Mesendoderm (in vitro differentiated cells): Measurements from ENCODE around the gene DDI2.

Experiments used
- DNase-seq: peaks from one replicate; pipeline ENCODE4 v3.0.0; 2013
- H2AK5ac ChIP-seq: 2 replicates; pipeline ENCODE4 v1.6.1; 2013; ENCODE audit warnings: low read length, inconsistent platforms
- H2BK120ac ChIP-seq: 2 replicates; pipeline ENCODE4 v1.6.1; 2013; ENCODE audit warnings: low read depth, mild to moderate bottlenecking, low read length, moderate library complexity, mixed read lengths
- H2BK15ac ChIP-seq: replicated peaks from 2 replicates; pipeline ENCODE4 v1.6.1; 2013; ENCODE audit warnings: low read depth, mild to moderate bottlenecking, moderate library complexity
- H2BK5ac ChIP-seq: 2 replicates; pipeline ENCODE4 v1.6.1; 2013; ENCODE audit warnings: low read length, inconsistent platforms
- H3K18ac ChIP-seq: 2 replicates; pipeline ENCODE4 v1.6.1; 2013; ENCODE audit warnings: mild to moderate bottlenecking, low read length, mixed read lengths
- H3K23ac ChIP-seq: one replicate; pipeline ENCODE4 v1.6.1; 2013; ENCODE audit warnings: low read length
- H3K27ac ChIP-seq: 2 replicates; pipeline ENCODE4 v1.5.1; 2013; ENCODE audit warnings: low read depth, mild to moderate bottlenecking, inconsistent platforms, low read length, moderate library complexity
- H3K27me3 ChIP-seq: 2 replicates; pipeline ENCODE4 v1.6.1; 2013; ENCODE audit warnings: low read length, control low read depth, mild to moderate bottlenecking, inconsistent platforms; ENCODE audit not compliant: insufficient read depth, poor library complexity
- H3K36me3 ChIP-seq: 2 replicates; pipeline ENCODE4 v1.6.1; 2013; ENCODE audit warnings: low read length, inconsistent platforms; ENCODE audit not compliant: control insufficient read depth, insufficient read depth
- H3K4ac ChIP-seq: one replicate; pipeline ENCODE4 v1.6.1; 2013; ENCODE audit warnings: low read depth, mild to moderate bottlenecking, low read length, moderate library complexity
- H3K4me1 ChIP-seq: 2 replicates; pipeline ENCODE4 v1.6.1; 2013; ENCODE audit warnings: low read depth, low read length, inconsistent platforms; ENCODE audit not compliant: control insufficient read depth
- H3K4me2 ChIP-seq: 2 replicates; pipeline ENCODE4 v1.6.1; 2013; ENCODE audit warnings: low read length
- H3K4me3 ChIP-seq: 2 replicates; pipeline ENCODE4 v1.5.1; 2013; ENCODE audit warnings: mild to moderate bottlenecking, low read length
- H3K56ac ChIP-seq: one replicate; pipeline ENCODE4 v1.6.1; 2013; ENCODE audit warnings: low read length
- H3K79me1 ChIP-seq: 2 replicates; pipeline ENCODE4 v1.6.1; 2013; ENCODE audit warnings: low read length, inconsistent platforms
- H3K79me2 ChIP-seq: 2 replicates; pipeline ENCODE4 v1.6.1; 2013; ENCODE audit warnings: mild to moderate bottlenecking, low read length; ENCODE audit not compliant: control insufficient read depth, insufficient read depth
- H3K9ac ChIP-seq: 2 replicates; pipeline ENCODE4 v1.6.1; 2013; ENCODE audit warnings: low read length, inconsistent platforms
- H4K5ac ChIP-seq: one replicate; pipeline ENCODE4 v1.6.1; 2013; ENCODE audit warnings: low read length
- H4K8ac ChIP-seq: one replicate; pipeline ENCODE4 v1.6.1; 2013; ENCODE audit warnings: low read depth, mild to moderate bottlenecking, control low read depth, low read length, moderate library complexity
- WGBS: extraction: QIAGEN DNeasy Blood & Tissue Kit; methylation state at CpG from one replicate; pipeline ENCODE4 v1.1.7; 2013; ENCODE audit warnings: low lambda C conversion rate, missing lambda C conversion rate; ENCODE audit not compliant: insufficient coverage; ENCODE audit errors: extremely low coverage; 5-methylcytosine and 5-hydroxymethylcytosine counted together

The DDI2 gene

GRCh38 chr1:15684042-15684461 lies 66.8 kb downstream of the DDI2 start, which contains the start of gene PLEKHM2:
Gene PLEKHM2, plus strand, starts transcription at chr1:15684320. Its CDS starts 239 bp downstream, at chr1:15684559.
- Histone ChIP-seq H3K4me2 (peak within 1 kb of the TSS; percentile 80), H4K8ac (peak within 1 kb of the TSS; percentile 99), H3K27ac (peak within 1 kb of the TSS; percentile 88), H3K36me3 (no peaks in the 10 kb centered on the region), H3K18ac (peak within 1 kb of the TSS; percentile 100), H2BK120ac (peak within 1 kb of the TSS; percentile 98), H3K79me1 (peaks cover 9% of the 10 kb centered on the region), H3K56ac (peak within 1 kb of the TSS; percentile 89), H3K79me2 (peaks cover 23% of the 10 kb centered on the region), H3K9ac (peak within 1 kb of the TSS; percentile 79), H2BK15ac (no peak within 1 kb of the TSS), H3K27me3 (no peaks in the 10 kb centered on the region), H2AK5ac (no peak within 1 kb of the TSS), H3K4me1 (no peaks in the 10 kb centered on the region), H4K5ac (no peak within 1 kb of the TSS), H3K23ac (no peak within 1 kb of the TSS), H3K4me3 (peak within 1 kb of the TSS; percentile 77), H3K4ac (peak within 1 kb of the TSS; percentile 99), H2BK5ac (no peak within 1 kb of the TSS)
- DNase-seq = no peak
- WGBS = no CpG with 5 or more reads among the region's 52 CpGs

GRCh38 chr1:15684468-15685291 lies 67.4 kb downstream of the DDI2 start:
- H4K8ac ChIP-seq = peak overlapping the region; percentile 7
- H3K79me1 ChIP-seq = peaks cover 14% of the 10 kb centered on the region
- no peaks in the 10 kb centered on the region for H3K4me1 ChIP-seq
- peak overlapping the region; percentile 80 for H3K4me2 ChIP-seq
- no peak overlapping the region for H4K5ac ChIP-seq
- peaks cover 27% of the 10 kb centered on the region for H3K79me2 ChIP-seq
- peak overlapping the region; percentile 88 for H3K27ac ChIP-seq
- H3K56ac ChIP-seq = peak overlapping the region; percentile 88
- H2BK120ac ChIP-seq = no peak overlapping the region
- H2BK15ac ChIP-seq = no peak overlapping the region
- DNase-seq = peak; percentile 64
- H3K36me3 ChIP-seq = no peaks in the 10 kb centered on the region
- peak overlapping the region; percentile 99 for H3K4ac ChIP-seq
- peak overlapping the region; percentile 77 for H3K4me3 ChIP-seq
- H2AK5ac ChIP-seq = no peak overlapping the region
- peak overlapping the region; percentile 79 for H3K9ac ChIP-seq
- H2BK5ac ChIP-seq = no peak overlapping the region
- no peak overlapping the region for H3K23ac ChIP-seq
- H3K18ac ChIP-seq = peak overlapping the region; percentile 100
- no CpG with 5 or more reads among the region's 72 CpGs for WGBS
- H3K27me3 ChIP-seq = no peaks in the 10 kb centered on the region

- peak overlapping the region; percentile 1 for H3K56ac ChIP-seq
- H3K18ac ChIP-seq = no peak overlapping the region
- no peak overlapping the region for H3K9ac ChIP-seq
- no peak overlapping the region for H2AK5ac ChIP-seq
- no peak overlapping the region for H3K23ac ChIP-seq
- no peak overlapping the region for H3K4me3 ChIP-seq
- H3K36me3 ChIP-seq = no peaks in the 10 kb centered on the region
- peaks cover 19% of the 10 kb centered on the region for H3K79me1 ChIP-seq
- no peak for DNase-seq
- no peak overlapping the region for H4K5ac ChIP-seq
- peaks cover 34% of the 10 kb centered on the region for H3K79me2 ChIP-seq
- H3K4me1 ChIP-seq = no peaks in the 10 kb centered on the region
- no peak overlapping the region for H2BK15ac ChIP-seq
- no peak overlapping the region for H4K8ac ChIP-seq
- H3K4me2 ChIP-seq = no peak overlapping the region
- no CpG with 5 or more reads among the region's 4 CpGs for WGBS
- H2BK5ac ChIP-seq = no peak overlapping the region
- H3K27me3 ChIP-seq = no peaks in the 10 kb centered on the region
- H2BK120ac ChIP-seq = no peak overlapping the region
- H3K4ac ChIP-seq = no peak overlapping the region
- H3K27ac ChIP-seq = no peak overlapping the region
Measured at GRCh38 chr1:15685820-15686219, 68.6 kb downstream of the DDI2 start.

GRCh38 chr1:15687446-15687845 lies 70.2 kb downstream of the DDI2 start:
- no peak overlapping the region for H3K27ac ChIP-seq
- H3K79me2 ChIP-seq = peaks cover 41% of the 10 kb centered on the region
- H2BK15ac ChIP-seq = no peak overlapping the region
- H4K8ac ChIP-seq = no peak overlapping the region
- no peak overlapping the region for H3K9ac ChIP-seq
- H3K79me1 ChIP-seq = peaks cover 23% of the 10 kb centered on the region
- WGBS = no CpG with 5 or more reads among the region's 2 CpGs
- H3K4me2 ChIP-seq = no peak overlapping the region
- H2BK120ac ChIP-seq = no peak overlapping the region
- H3K18ac ChIP-seq = no peak overlapping the region
- no peak overlapping the region for H3K4ac ChIP-seq
- H2BK5ac ChIP-seq = no peak overlapping the region
- H2AK5ac ChIP-seq = no peak overlapping the region
- H3K4me3 ChIP-seq = no peak overlapping the region
- H3K4me1 ChIP-seq = no peaks in the 10 kb centered on the region
- H3K36me3 ChIP-seq = no peaks in the 10 kb centered on the region
- no peak overlapping the region for H3K56ac ChIP-seq
- H3K23ac ChIP-seq = no peak overlapping the region
- H4K5ac ChIP-seq = no peak overlapping the region
- no peaks in the 10 kb centered on the region for H3K27me3 ChIP-seq
- DNase-seq = no peak

- no peak overlapping the region for H2BK5ac ChIP-seq
- DNase-seq = no peak
- H4K5ac ChIP-seq = no peak overlapping the region
- H3K56ac ChIP-seq = no peak overlapping the region
- no peak overlapping the region for H2BK120ac ChIP-seq
- H3K27me3 ChIP-seq = no peaks in the 10 kb centered on the region
- H2BK15ac ChIP-seq = no peak overlapping the region
- H3K27ac ChIP-seq = no peak overlapping the region
- H2AK5ac ChIP-seq = no peak overlapping the region
- H3K9ac ChIP-seq = no peak overlapping the region
- H3K4ac ChIP-seq = no peak overlapping the region
- no peak overlapping the region for H4K8ac ChIP-seq
- H3K23ac ChIP-seq = no peak overlapping the region
- peaks cover 41% of the 10 kb centered on the region for H3K79me2 ChIP-seq
- no peaks in the 10 kb centered on the region for H3K4me1 ChIP-seq
- H3K36me3 ChIP-seq = no peaks in the 10 kb centered on the region
- H3K4me3 ChIP-seq = no peak overlapping the region
- no peak overlapping the region for H3K18ac ChIP-seq
- no CpG with 5 or more reads among the region's 6 CpGs for WGBS
- H3K4me2 ChIP-seq = no peak overlapping the region
- peaks cover 32% of the 10 kb centered on the region for H3K79me1 ChIP-seq
Measured at GRCh38 chr1:15690317-15690716, 73.1 kb downstream of the DDI2 start.
